ENCODE data around the gene ZFP92.

DNA sequence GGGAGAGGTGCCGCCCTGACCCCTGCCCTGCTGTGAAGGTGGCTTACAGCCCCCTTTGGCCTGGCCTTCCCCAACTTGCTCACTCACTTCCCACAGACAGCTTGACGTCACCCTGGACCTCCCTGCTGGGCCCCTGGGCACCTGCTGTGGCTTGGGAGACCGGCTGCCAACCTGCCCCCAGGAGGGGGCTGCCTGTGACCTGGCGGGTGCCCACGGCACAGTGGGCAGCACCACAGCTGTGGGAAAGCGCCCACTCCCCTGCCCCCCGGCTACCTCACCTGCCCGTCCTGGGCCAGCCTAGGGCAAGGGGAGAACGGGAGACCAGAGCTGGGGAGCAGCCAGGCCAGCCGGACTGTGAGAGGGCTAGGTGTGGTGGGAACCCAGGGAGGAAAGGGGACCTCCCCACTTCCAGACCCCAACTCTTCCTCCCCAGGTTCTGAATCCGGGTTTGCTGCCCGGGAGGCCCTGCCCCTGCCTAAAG, 2.4 kb upstream of the ZFP92 start:
- TF ChIP-seq, protein P1, sequence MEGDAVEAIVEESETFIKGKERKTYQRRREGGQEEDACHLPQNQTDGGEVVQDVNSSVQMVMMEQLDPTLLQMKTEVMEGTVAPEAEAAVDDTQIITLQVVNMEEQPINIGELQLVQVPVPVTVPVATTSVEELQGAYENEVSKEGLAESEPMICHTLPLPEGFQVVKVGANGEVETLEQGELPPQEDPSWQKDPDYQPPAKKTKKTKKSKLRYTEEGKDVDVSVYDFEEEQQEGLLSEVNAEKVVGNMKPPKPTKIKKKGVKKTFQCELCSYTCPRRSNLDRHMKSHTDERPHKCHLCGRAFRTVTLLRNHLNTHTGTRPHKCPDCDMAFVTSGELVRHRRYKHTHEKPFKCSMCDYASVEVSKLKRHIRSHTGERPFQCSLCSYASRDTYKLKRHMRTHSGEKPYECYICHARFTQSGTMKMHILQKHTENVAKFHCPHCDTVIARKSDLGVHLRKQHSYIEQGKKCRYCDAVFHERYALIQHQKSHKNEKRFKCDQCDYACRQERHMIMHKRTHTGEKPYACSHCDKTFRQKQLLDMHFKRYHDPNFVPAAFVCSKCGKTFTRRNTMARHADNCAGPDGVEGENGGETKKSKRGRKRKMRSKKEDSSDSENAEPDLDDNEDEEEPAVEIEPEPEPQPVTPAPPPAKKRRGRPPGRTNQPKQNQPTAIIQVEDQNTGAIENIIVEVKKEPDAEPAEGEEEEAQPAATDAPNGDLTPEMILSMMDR (IDR thresholded peaks at IDR 0.05 in 8 of 11, conservative IDR thresholded peaks at IDR 0.05 in 3 of 11) = no peak
- TF ChIP-seq POLR2AphosphoS5 (IDR thresholded peaks at IDR 0.05) (no peak), POLR2A (IDR thresholded peaks at IDR 0.05) (no peak)
